Ovary (tissue), 9 donors: ENCODE measurements around the gene CMIP. TPM values are rescaled to one million over a fixed set of nuclear protein-coding genes. Genes with fewer than 3 reads are reported as not detected.

Source experiments
- DNase-seq, 5 donors: peaks; one replicate each; pipeline ENCODE4 v3.0.0-alpha.2; 2019 to 2020
- H3K27ac ChIP-seq, 2 donors: fragments of 200-600 bp; one replicate each; pipeline versions ENCODE4 v1.5.1 to v1.8.0; 2019 to 2022
- H3K27me3 ChIP-seq: fragments of 200-600 bp; one replicate; pipeline ENCODE4 v1.8.0; 2022
- H3K36me3 ChIP-seq: fragments of 200-600 bp; sonication (generic); one replicate; pipeline ENCODE4 v1.5.1; 2019
- H3K4me1 ChIP-seq: one replicate; pipeline ENCODE4 v1.8.1; 2013; ENCODE audit warnings: mild to moderate bottlenecking, moderate library complexity; ENCODE audit not compliant: insufficient read depth
- H3K4me3 ChIP-seq: fragments of 200-600 bp; sonication (generic); one replicate; pipeline ENCODE4 v1.5.1; 2017
- H3K9me3 ChIP-seq, 2 donors: fragments of 200-600 bp in 1 of 2; sonication (generic) in 1 of 2; one replicate each; pipeline versions ENCODE4 v1.5.1 to v1.8.1; 2013 to 2019; ENCODE audit warnings: mild to moderate bottlenecking in 1 of 2, moderate library complexity in 1 of 2
- CTCF ChIP-seq, 3 donors: fragments of 450-650 bp in 2 of 3; fragments of 200-600 bp in 1 of 3; IDR thresholded peaks; one replicate each; pipeline versions ENCODE4 v1.5.1 to v1.8.0; 2016 to 2022; ENCODE audit warnings: antibody characterized with exemption in 3 of 3, mild to moderate bottlenecking in 1 of 3
- EP300 ChIP-seq: sonication (generic); formaldehyde crosslinking; IDR thresholded peaks from one replicate; pipeline ENCODE4 v1.6.1; 2017; ENCODE audit warnings: antibody characterized with exemption
- POLR2A ChIP-seq: fragments of 450-650 bp; IDR thresholded peaks from one replicate; pipeline ENCODE4 v1.6.1; 2017; ENCODE audit warnings: antibody characterized with exemption, mild to moderate bottlenecking, moderate library complexity
- WGBS, 3 donors: extraction: QIAGEN DNeasy Blood & Tissue Kit in 1 of 3; methylation state at CpG; one replicate each; pipeline versions ENCODE4 v1.1.5 to v1.1.7; 2013 to 2017; 5-methylcytosine and 5-hydroxymethylcytosine counted together
- intact Hi-C, 4 donors: fragments of 100-400 bp; cut with DNase I; formaldehyde crosslinking; loops; one replicate each; pipeline versions ENCODE4 v1.11.0 to v1.15.1; 2022 to 2023
- polyA plus RNA-seq, 2 donors: library from polyadenylated mRNA; stranded (reverse); fragments of 200-250 nt in 1 of 2; fragments of 350-450 nt in 1 of 2; fragmentation: Illumina TruSeq in 1 of 2; extraction: RNeasy Lipid Tissue Mini Kit (QIAGEN cat#74804) in 1 of 2; gene quantifications; one replicate each; pipeline ENCODE4 v1.2.3, GENCODE V29; 2013 to 2014
- total RNA-seq, 7 donors: library from RNA; depleted of rRNA in 2 of 7; stranded (reverse); fragments of >200 nt in 2 of 7; fragmentation: NEBNext Ultra II Directional in 3 of 7; extraction: Animal tissue kit (Norgen Biotek cat#: 25700) in 3 of 7; gene quantifications; one replicate each; pipeline versions ENCODE4 v1.1.0 to v1.2.4, GENCODE V29; 2016 to 2023
- donor health status: DM: no; HTN: no; CAD: no; lungs with moderate emphysema.
- donor health status: DM: no; HTN: no; CAD: no.
- donor health status: Bipolar disorder and iron deficiency.
- donor health status: DM: yes; HTN: yes; CAD: no.
- donor health status: DM: no; HTN: no; CAD: no.
- donor health status: DM: yes; HTN: yes; CAD: no.

The CMIP gene
- total and polyA plus RNA-seq, 9 donors: 19.4 to 68.2 (median 38.7) TPM

- TF ChIP-seq EP300: no peak
- no peak for TF ChIP-seq CTCF (IDR thresholded peaks at IDR 0.05)
- no peak for TF ChIP-seq POLR2A
- intact Hi-C loops: no loop called here
- WGBS, 3 donors: 94 to 96% (median 95%) methylated on average over 9 of the region's 9 CpGs
- H3K27ac ChIP-seq: no peak overlapping the region
- H3K36me3 ChIP-seq: no peaks in the 10 kb centered on the region
- H3K4me3 ChIP-seq: no peak overlapping the region
- no peaks in the 10 kb centered on the region for H3K9me3 ChIP-seq
- peaks cover 7% of the 10 kb centered on the region for H3K4me1 ChIP-seq
- no peak for DNase-seq
- H3K27me3 ChIP-seq: no peaks in the 10 kb centered on the region
Measured at GRCh38 chr16:81470796-81471636, 26.4 kb downstream of the CMIP start.

- H3K36me3 ChIP-seq: no peaks in the 10 kb centered on the region
- no peak overlapping the region for H3K4me3 ChIP-seq
- no peak overlapping the region for H3K27ac ChIP-seq
- intact Hi-C loops: no loop called here
- DNase-seq: no peak
- 95% methylated on average over 8 of the region's 8 CpGs for WGBS, 3 donors
- TF ChIP-seq CTCF (IDR thresholded peaks at IDR 0.05) (no peak), EP300 (no peak), POLR2A (no peak)
- no peaks in the 10 kb centered on the region for H3K9me3 ChIP-seq
- H3K27me3 ChIP-seq: no peaks in the 10 kb centered on the region
- H3K4me1 ChIP-seq: peaks cover 7% of the 10 kb centered on the region
Measured at GRCh38 chr16:81471882-81472281, 27.3 kb downstream of the CMIP start.

- intact Hi-C loops: no loop called here
- no peaks in the 10 kb centered on the region for H3K36me3 ChIP-seq
- WGBS, 3 donors: 86 to 95% (median 95%) methylated on average over 7 of the region's 7 CpGs
- no peaks in the 10 kb centered on the region for H3K27me3 ChIP-seq
- H3K9me3 ChIP-seq: no peaks in the 10 kb centered on the region
- no peak for DNase-seq
- TF ChIP-seq EP300: no peak
- no peak for TF ChIP-seq POLR2A
- no peak for TF ChIP-seq CTCF (IDR thresholded peaks at IDR 0.05)
- H3K4me3 ChIP-seq: no peak overlapping the region
- H3K27ac ChIP-seq: no peak overlapping the region
- H3K4me1 ChIP-seq: peaks cover 7% of the 10 kb centered on the region
Measured at GRCh38 chr16:81472391-81472790, 27.8 kb downstream of the CMIP start.

- H3K27ac ChIP-seq: no peak overlapping the region
Measured at GRCh38 chr16:81473066-81473488, 28.5 kb downstream of the CMIP start.

More at GRCh38 chr16:81473066-81473488, 28.5 kb downstream of the CMIP start:
- intact Hi-C loops: no loop called here
- WGBS, 3 donors: 42 to 52% (median 45%) methylated on average over 14 of the region's 14 CpGs
- no peaks in the 10 kb centered on the region for H3K27me3 ChIP-seq
- no peaks in the 10 kb centered on the region for H3K36me3 ChIP-seq
- peaks cover 7% of the 10 kb centered on the region for H3K4me1 ChIP-seq
- DNase-seq: no peak
- no peaks in the 10 kb centered on the region for H3K9me3 ChIP-seq
- H3K4me3 ChIP-seq: no peak overlapping the region
- TF ChIP-seq POLR2A (no peak), EP300 (no peak), CTCF (IDR thresholded peaks at IDR 0.05) (no peak)
